AG10803 (cell line): Measurements from ENCODE around the gene PLEKHG1.

Experiments
- DNase-seq: peaks from one replicate; pipeline ENCODE4 v3.0.0; 2010; ENCODE audit warnings: low read depth
- H3K4me3 ChIP-seq: 2 replicates; pipeline ENCODE4 v1.5.1; 2011; ENCODE audit warnings: mild to moderate bottlenecking, low read length, control low read depth
- TF ChIP-seq, protein P1 (sequence below): conservative IDR thresholded peaks from 2 replicates; pipeline ENCODE4 v1.5.1; 2011; ENCODE audit warnings: mild to moderate bottlenecking, low read length, control low read depth, inconsistent platforms

Gene PLEKHG1

DNA sequence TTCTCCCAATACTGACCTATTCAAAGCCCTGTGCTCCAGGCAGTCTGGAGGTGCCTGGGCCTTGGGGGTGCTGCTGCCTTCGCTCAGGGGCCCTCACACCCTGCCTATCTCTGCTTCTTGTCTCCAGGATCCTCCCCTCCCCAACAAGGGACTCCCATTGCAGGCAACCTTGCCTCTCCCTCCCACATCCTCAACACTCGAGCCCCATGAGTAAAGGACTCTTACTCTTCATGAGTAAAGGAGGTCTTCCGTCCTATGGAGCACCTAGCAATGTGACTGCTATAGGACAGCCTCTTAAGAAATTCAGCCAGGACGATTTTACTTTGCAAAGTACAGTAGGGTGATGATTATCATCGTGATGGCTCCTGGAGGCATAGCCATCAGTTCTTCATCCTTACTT, 24.5 kb downstream of the PLEKHG1 start:
- H3K4me3 ChIP-seq, result no peak overlapping the region
- DNase-seq, result no peak
- TF ChIP-seq, protein P1, sequence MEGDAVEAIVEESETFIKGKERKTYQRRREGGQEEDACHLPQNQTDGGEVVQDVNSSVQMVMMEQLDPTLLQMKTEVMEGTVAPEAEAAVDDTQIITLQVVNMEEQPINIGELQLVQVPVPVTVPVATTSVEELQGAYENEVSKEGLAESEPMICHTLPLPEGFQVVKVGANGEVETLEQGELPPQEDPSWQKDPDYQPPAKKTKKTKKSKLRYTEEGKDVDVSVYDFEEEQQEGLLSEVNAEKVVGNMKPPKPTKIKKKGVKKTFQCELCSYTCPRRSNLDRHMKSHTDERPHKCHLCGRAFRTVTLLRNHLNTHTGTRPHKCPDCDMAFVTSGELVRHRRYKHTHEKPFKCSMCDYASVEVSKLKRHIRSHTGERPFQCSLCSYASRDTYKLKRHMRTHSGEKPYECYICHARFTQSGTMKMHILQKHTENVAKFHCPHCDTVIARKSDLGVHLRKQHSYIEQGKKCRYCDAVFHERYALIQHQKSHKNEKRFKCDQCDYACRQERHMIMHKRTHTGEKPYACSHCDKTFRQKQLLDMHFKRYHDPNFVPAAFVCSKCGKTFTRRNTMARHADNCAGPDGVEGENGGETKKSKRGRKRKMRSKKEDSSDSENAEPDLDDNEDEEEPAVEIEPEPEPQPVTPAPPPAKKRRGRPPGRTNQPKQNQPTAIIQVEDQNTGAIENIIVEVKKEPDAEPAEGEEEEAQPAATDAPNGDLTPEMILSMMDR, result no peak

GRCh38 chr6:150625927-150626326, 26.2 kb downstream of the PLEKHG1 start:
- no peak for DNase-seq
- TF ChIP-seq, protein P1, result no peak
- H3K4me3 ChIP-seq, result no peak overlapping the region

- DNase-seq, result no peak
- no peak overlapping the region for H3K4me3 ChIP-seq
- TF ChIP-seq, protein P1, result no peak
These were observed 27.5 kb downstream of the PLEKHG1 start for GRCh38 chr6:150627154-150627553.

DNA sequence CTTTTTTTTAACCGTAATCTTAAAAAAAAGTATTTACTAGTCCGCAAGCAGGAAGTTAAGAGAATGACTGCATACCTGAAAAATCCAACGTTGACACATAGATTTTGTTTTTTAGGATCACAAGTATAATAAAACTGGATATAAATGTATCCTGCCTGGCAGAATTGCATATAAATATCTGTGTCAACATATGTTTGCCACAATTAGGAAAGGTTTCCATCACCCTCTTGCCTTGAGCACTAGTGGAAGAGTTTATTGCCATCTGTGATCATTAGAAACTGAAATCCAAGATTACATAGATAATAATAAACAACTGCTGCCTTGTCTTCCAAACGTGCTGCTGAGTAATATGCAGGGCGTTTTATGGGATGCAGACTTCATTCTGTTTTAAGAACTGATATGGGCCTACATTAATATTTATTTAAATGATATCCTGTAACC, 27.9 kb downstream of the PLEKHG1 start:
- no peak overlapping the region for H3K4me3 ChIP-seq
- TF ChIP-seq, protein P1, result no peak
- peak; percentile 83 for DNase-seq

DNA sequence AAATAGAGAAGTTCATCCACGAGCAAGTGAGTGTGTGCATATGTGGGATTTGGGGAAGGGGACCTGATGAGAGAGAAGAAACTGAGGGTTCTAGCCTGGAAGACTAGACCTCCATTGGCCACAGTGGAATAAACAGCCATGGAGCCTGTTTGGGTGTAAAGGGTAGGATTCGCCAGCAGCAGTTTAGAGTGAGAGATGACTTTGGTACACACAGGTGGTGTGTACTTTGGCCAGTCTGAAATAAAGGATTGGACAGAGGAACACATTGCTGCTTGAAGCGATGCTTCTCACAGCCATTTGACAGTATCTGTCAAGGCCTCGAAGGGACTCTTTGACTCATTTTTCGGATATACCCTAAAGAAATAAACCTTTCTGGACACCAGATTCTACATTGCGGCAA, 29.2 kb downstream of the PLEKHG1 start:
- no peak for DNase-seq
- TF ChIP-seq, protein P1, result no peak
- H3K4me3 ChIP-seq, result no peak overlapping the region

DNA sequence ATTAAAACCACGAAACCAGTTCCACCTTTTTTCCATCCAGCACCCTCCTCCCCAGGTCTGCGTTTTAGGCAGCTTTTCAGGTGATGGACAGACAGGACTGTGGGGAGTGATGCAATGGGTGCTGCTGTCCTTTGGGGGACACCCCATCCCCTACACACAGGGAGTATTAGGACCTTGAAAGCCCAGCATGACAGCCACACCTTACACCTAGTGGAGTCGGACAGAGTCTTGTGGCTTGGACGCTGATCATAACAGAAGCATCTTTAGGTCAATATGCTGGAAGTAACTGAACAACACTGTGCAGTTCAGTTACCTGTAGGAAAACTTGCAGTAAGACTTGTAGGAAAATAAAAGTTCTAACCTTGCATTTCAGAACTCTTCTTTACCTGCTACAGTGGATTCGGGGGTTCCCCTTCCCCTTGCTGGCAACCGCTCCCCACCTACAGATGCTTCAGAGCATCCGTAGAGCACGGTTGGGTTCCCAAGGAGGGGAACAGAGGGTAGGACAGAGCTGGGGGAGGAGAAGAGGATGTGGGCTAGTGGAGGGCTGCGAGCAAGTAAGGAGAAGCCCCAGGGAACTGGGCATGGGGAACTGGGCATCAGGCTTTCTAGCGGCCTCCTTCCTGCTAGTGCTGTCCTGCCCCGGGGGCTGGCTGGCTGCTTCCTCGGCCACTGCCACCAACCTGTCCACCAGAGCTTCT, 31.7 kb downstream of the PLEKHG1 start:
- TF ChIP-seq, protein P1, result no peak
- DNase-seq, result no peak
- H3K4me3 ChIP-seq, result no peak overlapping the region

- H3K4me3 ChIP-seq, result no peak overlapping the region
- TF ChIP-seq, protein P1, result no peak
- no peak for DNase-seq
These were observed 32.4 kb downstream of the PLEKHG1 start for GRCh38 chr6:150631984-150632642.
